Measurements from ENCODE around the gene ZP2.

GRCh38 chr16:21179983-21180365 lies 31.4 kb downstream of the ZP2 start:
- TF ChIP-seq, protein P1, sequence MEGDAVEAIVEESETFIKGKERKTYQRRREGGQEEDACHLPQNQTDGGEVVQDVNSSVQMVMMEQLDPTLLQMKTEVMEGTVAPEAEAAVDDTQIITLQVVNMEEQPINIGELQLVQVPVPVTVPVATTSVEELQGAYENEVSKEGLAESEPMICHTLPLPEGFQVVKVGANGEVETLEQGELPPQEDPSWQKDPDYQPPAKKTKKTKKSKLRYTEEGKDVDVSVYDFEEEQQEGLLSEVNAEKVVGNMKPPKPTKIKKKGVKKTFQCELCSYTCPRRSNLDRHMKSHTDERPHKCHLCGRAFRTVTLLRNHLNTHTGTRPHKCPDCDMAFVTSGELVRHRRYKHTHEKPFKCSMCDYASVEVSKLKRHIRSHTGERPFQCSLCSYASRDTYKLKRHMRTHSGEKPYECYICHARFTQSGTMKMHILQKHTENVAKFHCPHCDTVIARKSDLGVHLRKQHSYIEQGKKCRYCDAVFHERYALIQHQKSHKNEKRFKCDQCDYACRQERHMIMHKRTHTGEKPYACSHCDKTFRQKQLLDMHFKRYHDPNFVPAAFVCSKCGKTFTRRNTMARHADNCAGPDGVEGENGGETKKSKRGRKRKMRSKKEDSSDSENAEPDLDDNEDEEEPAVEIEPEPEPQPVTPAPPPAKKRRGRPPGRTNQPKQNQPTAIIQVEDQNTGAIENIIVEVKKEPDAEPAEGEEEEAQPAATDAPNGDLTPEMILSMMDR (IDR thresholded peaks at IDR 0.05), result no peak
- TF ChIP-seq POLR2A (IDR thresholded peaks at IDR 0.05), result no peak
